Vagina (tissue), 2 donors: ENCODE measurements around the gene ITGA6.

Source experiments
- CTCF ChIP-seq, 3 experiments: fragments of 450-650 bp in 2 of 3; fragments of 200-600 bp in 1 of 3; sonication (generic) in 1 of 3; IDR thresholded peaks; one replicate each; pipeline ENCODE4 v1.5.1; 2017 to 2019; ENCODE audit warnings: antibody characterized with exemption in 3 of 3, mild to moderate bottlenecking in 2 of 3, moderate library complexity in 2 of 3
- POLR2A ChIP-seq, 2 donors: fragments of 450-650 bp; IDR thresholded peaks; one replicate each; pipeline ENCODE4 v1.6.1; 2017; ENCODE audit warnings: antibody characterized with exemption in 2 of 2, mild to moderate bottlenecking in 2 of 2, moderate library complexity in 2 of 2
- POLR2AphosphoS5 ChIP-seq, 2 donors: sonication (generic); formaldehyde crosslinking; IDR thresholded peaks; one replicate each; pipeline ENCODE4 v1.9.0; 2017; ENCODE audit warnings: antibody characterized with exemption in 2 of 2, mild to moderate bottlenecking in 2 of 2, low read depth in 1 of 2; ENCODE audit not compliant: insufficient read depth in 1 of 2

GRCh38 chr2:172415865-172416183 lies 11.6 kb upstream of the ITGA6 start:
- TF ChIP-seq CTCF (IDR thresholded peaks at IDR 0.05) (no peak), POLR2A (IDR thresholded peaks at IDR 0.05) (no peak), POLR2AphosphoS5 (IDR thresholded peaks at IDR 0.05; ENCODE audit: insufficient read depth in 1 of 2, low read depth in 1 of 2) (no peak)
